Gastrocnemius medialis (tissue), 4 donors: ENCODE measurements around the gene ATP6V1G2. TPM values are rescaled to one million over a fixed set of nuclear protein-coding genes. Genes with fewer than 3 reads are reported as not detected.

Experiments used
- ATAC-seq, 2 donors: fragments of 150-250 bp; one replicate each; pipeline ENCODE4 v1.9.1; 2016
- DNase-seq, 2 donors: peaks; one replicate each; pipeline ENCODE4 v3.0.0-alpha.2; 2019
- H3K27ac ChIP-seq, 4 donors: fragments of 200-600 bp; sonication (generic); 1 replicate in 1 of 4; 2 replicates in 3 of 4; pipeline ENCODE4 v1.5.1; 2016 to 2018; ENCODE audit warnings: mild to moderate bottlenecking in 2 of 4, moderate library complexity in 1 of 4
- H3K27me3 ChIP-seq, 3 donors: fragments of 200-600 bp; sonication (generic) in 2 of 3; 1 replicate in 1 of 3; 2 replicates in 2 of 3; pipeline versions ENCODE4 v1.5.1 to v1.6.0; 2016 to 2019; ENCODE audit warnings: mild to moderate bottlenecking in 1 of 3, moderate library complexity in 1 of 3
- H3K36me3 ChIP-seq, 2 donors: fragments of 200-600 bp; sonication (generic) in 1 of 2; one replicate each; pipeline ENCODE4 v1.5.1; 2017 to 2018
- H3K4me1 ChIP-seq, 2 donors: fragments of 200-600 bp; sonication (generic) in 1 of 2; one replicate each; pipeline ENCODE4 v1.5.1; 2016 to 2017; ENCODE audit warnings: mild to moderate bottlenecking in 2 of 2
- H3K4me3 ChIP-seq, 4 donors: fragments of 200-600 bp; sonication (generic) in 3 of 4; 1 replicate in 1 of 4; 2 replicates in 3 of 4; pipeline ENCODE4 v1.5.1; 2016 to 2019; ENCODE audit warnings: mild to moderate bottlenecking in 2 of 4
- H3K9me3 ChIP-seq, 3 donors: fragments of 200-600 bp; sonication (generic) in 2 of 3; 1 replicate in 1 of 3; 2 replicates in 2 of 3; pipeline ENCODE4 v1.5.1; 2016 to 2019
- CTCF ChIP-seq, 5 experiments: fragments of 450-650 bp in 3 of 5; fragments of 200-600 bp in 2 of 5; sonication (generic) in 2 of 5; IDR thresholded peaks in 4 of 5; conservative IDR thresholded peaks in 1 of 5; 1 replicate in 4 of 5; 2 replicates in 1 of 5; pipeline ENCODE4 v1.5.1; 2016 to 2019; ENCODE audit warnings: antibody characterized with exemption in 5 of 5, mild to moderate bottlenecking in 3 of 5, moderate library complexity in 3 of 5
- POLR2A ChIP-seq, 2 donors: fragments of 450-650 bp; IDR thresholded peaks; one replicate each; pipeline ENCODE4 v1.6.1; 2017; ENCODE audit warnings: antibody characterized with exemption in 2 of 2, mild to moderate bottlenecking in 2 of 2, moderate library complexity in 2 of 2
- in situ Hi-C, 4 donors: fragments of 200-750 bp; cut with MboI; loops; one replicate each; pipeline versions ENCODE4 v1.15.0 to v1.8.0; 2017; ENCODE audit warnings: low sequenced_read_pairs in 4 of 4
- intact Hi-C: fragments of 100-400 bp; cut with DNase I; formaldehyde crosslinking; loops from one replicate; pipeline ENCODE4 v1.15.1; 2023; ENCODE audit warnings: low total_unique reads
- total RNA-seq, 4 donors: library from RNA; depleted of rRNA; stranded (reverse); fragments of >200 nt; gene quantifications; one replicate each; pipeline versions ENCODE4 v1.1.0 to v1.2.3, GENCODE V29; 2016

ATP6V1G2 gene
- total RNA-seq, 4 donors from 2014 or later = 0.46 to 1.8 (median 1.1) TPM

- no peak overlapping the region for H3K27ac ChIP-seq
- intact Hi-C loops = no loop called here
- H3K4me1 ChIP-seq = no peaks in the 10 kb centered on the region
- no peaks in the 10 kb centered on the region for H3K9me3 ChIP-seq
- no peaks in the 10 kb centered on the region for H3K27me3 ChIP-seq
- no peak for ATAC-seq
- in situ Hi-C loops = loop anchor here in 1 of 4 donors (25.0 kb wide), 1 partner anchor 661 kb away; the partner anchor contains the start of genes AGER, AGPAT1, GPSM3 and PBX2
- no peak overlapping the region for H3K4me3 ChIP-seq
- TF ChIP-seq POLR2A (IDR thresholded peaks at IDR 0.05) = no peak
- no peak for TF ChIP-seq CTCF (IDR thresholded peaks at IDR 0.05 in 4 of 5, conservative IDR thresholded peaks at IDR 0.05 in 1 of 5)
- no peak for DNase-seq
- peaks cover 0 to 15% of the 10 kb centered on the region in 2 donors for H3K36me3 ChIP-seq
Measured at GRCh38 chr6:31525932-31526591, 20.3 kb downstream of the ATP6V1G2 start.

DNA sequence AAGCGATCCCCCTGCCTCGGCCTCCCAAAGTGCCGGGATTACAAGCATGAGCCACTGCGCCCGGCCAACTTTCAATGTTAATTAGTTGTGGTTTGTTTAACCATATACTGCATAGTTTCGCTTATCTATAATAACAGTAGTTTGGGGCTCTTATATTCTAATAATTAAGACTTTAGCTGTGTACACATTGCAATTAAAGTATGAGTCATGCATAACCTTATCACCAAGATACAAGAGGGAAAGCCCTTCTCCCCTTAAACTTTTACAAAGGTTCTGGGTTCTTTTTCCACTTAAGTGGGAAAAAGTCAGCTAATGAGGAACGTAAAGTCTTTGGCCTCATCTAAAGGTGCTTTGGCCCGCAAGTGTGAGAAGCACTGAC lies 20.9 kb downstream of the ATP6V1G2 start:
- no peak for ATAC-seq
- H3K9me3 ChIP-seq = no peaks in the 10 kb centered on the region
- H3K4me1 ChIP-seq = no peaks in the 10 kb centered on the region
- no peaks in the 10 kb centered on the region for H3K27me3 ChIP-seq
- no peak overlapping the region for H3K27ac ChIP-seq
- H3K4me3 ChIP-seq = no peak overlapping the region
- TF ChIP-seq POLR2A (IDR thresholded peaks at IDR 0.05) = no peak
- TF ChIP-seq CTCF (IDR thresholded peaks at IDR 0.05 in 4 of 5, conservative IDR thresholded peaks at IDR 0.05 in 1 of 5) = no peak
- in situ Hi-C loops (loop anchor here in 1 of 4 donors (25.0 kb wide), 1 partner anchor 662 kb away; the partner anchor contains the start of genes AGER, AGPAT1, GPSM3 and PBX2), intact Hi-C loops (no loop called here)
- no peak for DNase-seq
- peaks cover 0 to 10% of the 10 kb centered on the region in 2 donors for H3K36me3 ChIP-seq

- no peak for ATAC-seq
- in situ Hi-C loops = no loop called here
Measured at GRCh38 chr6:31521835-31522234, 24.6 kb downstream of the ATP6V1G2 start.

GRCh38 chr6:31513456-31514165 lies 32.8 kb downstream of the ATP6V1G2 start:
- in situ Hi-C loops (no loop called here), intact Hi-C loops (no loop called here)
- H3K4me3 ChIP-seq = no peak overlapping the region
- no peaks in the 10 kb centered on the region for H3K36me3 ChIP-seq
- TF ChIP-seq CTCF (IDR thresholded peaks at IDR 0.05 in 4 of 5, conservative IDR thresholded peaks at IDR 0.05 in 1 of 5) (no peak), POLR2A (IDR thresholded peaks at IDR 0.05) (no peak)
- ATAC-seq (no peak), DNase-seq (no peak)
- no peaks in the 10 kb centered on the region for H3K27me3 ChIP-seq
- H3K9me3 ChIP-seq = no peaks in the 10 kb centered on the region
- H3K4me1 ChIP-seq = no peaks in the 10 kb centered on the region
- no peak overlapping the region for H3K27ac ChIP-seq

More at GRCh38 chr6:31521835-31522234, 24.6 kb downstream of the ATP6V1G2 start:
- intact Hi-C loops = no loop called here
- Histone ChIP-seq H3K36me3 (no peaks in the 10 kb centered on the region), H3K9me3 (no peaks in the 10 kb centered on the region), H3K4me3 (no peak overlapping the region), H3K4me1 (no peaks in the 10 kb centered on the region), H3K27ac (no peak overlapping the region), H3K27me3 (no peaks in the 10 kb centered on the region)
- TF ChIP-seq POLR2A (IDR thresholded peaks at IDR 0.05) = no peak
- no peak for TF ChIP-seq CTCF (IDR thresholded peaks at IDR 0.05 in 4 of 5, conservative IDR thresholded peaks at IDR 0.05 in 1 of 5)
- DNase-seq = no peak
